Ramos (cell line): Measurements from ENCODE around the gene NAA35.
"Not testable (repeated sequence)": the region's sequence is repeated elsewhere in the genome, so short reads cannot be mapped to it uniquely, and the experiment has no call there.

ENCODE experiments used
- in situ Hi-C: fragments of 300-500 bp; cut with MboI; formaldehyde crosslinking; loops from one replicate; pipeline ENCODE4 v1.14.3; 2022; ENCODE audit warnings: low sequenced_read_pairs; ENCODE audit not compliant: unreplicated experiment

NAA35 gene

DNA sequence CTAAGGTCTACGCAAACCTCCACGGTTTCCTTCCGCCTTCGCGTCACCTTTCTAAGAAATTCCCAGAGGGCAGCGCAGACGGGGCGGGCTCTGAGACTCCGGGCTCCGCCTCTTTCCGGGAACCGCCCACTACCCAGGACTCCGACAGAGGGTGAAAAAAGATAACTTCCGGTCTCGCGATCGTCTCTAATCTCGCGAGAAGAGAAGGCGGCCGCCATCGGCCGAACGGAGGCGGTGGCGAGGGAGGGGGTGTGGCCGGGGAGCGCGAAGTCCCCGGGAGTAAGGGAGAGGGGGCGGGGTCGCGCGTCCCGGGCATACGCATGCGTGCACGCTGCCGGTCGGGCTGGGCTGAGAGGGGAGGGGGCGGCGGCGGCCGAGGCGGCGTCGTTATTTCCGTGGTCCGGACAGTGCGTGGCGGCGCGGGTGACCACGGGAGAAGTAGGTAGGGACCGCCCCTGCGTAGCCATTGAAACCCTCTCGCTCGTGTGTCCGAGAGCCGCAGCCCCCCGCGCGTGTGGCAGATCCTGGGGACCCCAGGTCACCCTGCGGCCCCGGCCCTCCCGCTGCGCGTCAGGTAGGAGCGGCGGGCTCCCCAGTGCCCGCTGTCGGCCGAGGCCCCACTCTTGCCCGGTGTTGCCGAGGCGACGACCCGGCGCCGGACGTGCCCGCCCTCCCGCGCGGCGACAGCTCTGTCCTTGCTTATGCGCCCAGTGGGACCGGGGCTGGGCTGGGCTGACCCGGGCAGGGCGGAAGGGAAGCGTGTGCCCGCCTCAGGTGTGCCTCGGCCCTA is at the start of gene NAA35:
Gene NAA35, plus strand, starts transcription at position 315 of the 790 bp plus-strand sequence. CDS start 1,014 bp downstream, outside the sequence.
- in situ Hi-C loops: no loop called here

DNA sequence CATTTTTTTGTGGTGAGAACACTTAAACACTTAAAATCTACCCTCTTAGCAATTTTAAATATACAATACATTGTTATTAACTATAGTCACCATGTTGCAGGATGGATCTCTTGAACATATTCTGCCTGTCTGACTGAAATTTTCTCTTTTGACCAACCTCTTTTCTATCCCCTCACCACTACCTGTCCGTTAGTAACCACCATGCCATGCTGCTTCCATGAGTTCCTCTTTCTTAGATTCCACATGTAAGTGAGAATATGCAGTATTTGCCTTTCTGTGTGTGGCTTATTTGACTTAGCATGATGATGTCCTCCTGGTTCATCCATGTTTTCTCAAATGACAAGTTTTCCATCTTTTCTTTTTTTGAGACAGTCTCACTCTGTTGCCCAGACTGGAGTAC is 48.5 kb upstream of the NAA35 start:
- in situ Hi-C loops: no loop called here

DNA sequence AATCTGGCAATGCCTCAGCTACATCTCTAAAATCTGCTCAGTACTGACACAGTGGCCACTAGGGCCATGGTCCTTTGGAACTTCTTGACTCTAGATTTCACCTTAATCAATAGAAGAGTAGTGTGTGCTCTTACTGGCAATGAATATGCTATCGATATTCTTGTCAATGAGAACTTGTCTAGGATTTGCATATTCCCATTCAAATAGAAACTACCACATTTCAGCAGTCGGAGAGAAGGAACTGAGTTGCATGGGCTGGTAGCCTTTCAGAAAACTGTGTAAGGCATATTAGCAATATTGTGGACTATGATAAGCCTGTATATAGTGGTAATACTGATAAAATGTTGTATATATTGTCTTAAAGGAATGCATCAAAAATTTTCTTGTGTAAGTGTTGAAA is 45.3 kb upstream of the NAA35 start:
- in situ Hi-C loops: no loop called here

DNA sequence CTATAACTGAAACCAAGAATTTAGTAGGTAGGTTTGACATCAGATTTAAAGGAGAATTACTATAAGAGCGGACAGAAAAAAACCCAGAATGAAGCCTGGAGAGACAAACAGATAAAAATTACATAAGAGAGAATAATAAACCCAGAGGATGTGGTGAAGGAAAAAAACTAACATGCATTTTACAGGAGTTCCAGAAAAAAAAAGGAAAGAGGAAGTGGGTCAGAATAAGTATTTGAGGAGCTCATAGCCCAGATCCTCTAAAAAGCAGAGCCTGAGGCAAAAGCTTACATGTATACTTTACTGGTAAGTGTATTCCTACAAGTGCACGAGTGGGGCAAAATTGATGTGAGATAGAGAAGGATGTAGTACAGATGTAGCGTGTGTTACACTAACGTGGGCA is 43.1 kb upstream of the NAA35 start:
- in situ Hi-C loops: no loop called here

DNA sequence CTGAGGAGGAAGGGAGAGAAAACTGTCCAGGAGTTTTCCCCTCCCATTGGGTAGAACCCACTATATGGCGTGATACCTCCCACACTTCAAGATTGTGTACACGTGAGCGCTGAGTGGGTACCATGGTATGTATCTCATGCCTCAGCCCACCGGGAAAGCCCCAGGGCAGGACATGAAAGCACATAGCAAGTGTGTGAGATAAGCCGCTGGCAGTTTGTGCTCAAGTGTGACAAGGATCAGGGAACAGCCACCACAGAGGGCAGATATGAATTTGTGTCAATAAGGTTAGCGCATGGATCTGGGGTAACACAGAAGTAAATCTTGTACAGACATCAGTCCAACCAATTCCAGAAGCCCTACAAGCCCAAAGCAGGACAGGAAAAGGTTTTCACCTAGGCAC is 42.6 kb upstream of the NAA35 start:
- in situ Hi-C loops: no loop called here

DNA sequence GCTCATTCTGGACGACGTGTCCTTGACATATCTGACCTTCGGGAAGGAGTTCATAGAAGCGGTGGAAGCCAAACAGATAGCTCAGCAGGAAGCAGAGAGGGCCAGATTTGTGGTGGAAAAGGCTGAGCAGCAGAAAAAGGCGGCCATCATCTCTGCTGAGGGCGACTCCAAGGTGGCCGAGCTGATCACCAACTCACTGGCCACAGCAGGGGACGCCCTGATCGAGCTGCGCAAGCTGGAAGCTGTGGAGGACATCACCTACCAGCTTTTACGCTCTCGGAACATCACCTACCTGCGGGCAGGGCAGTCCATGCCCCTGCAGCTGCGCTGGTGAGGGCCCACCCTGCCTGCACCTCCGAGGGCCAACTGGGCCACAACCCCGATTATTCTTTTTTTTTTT is 41.6 kb upstream of the NAA35 start:
- in situ Hi-C loops: no loop called here

DNA sequence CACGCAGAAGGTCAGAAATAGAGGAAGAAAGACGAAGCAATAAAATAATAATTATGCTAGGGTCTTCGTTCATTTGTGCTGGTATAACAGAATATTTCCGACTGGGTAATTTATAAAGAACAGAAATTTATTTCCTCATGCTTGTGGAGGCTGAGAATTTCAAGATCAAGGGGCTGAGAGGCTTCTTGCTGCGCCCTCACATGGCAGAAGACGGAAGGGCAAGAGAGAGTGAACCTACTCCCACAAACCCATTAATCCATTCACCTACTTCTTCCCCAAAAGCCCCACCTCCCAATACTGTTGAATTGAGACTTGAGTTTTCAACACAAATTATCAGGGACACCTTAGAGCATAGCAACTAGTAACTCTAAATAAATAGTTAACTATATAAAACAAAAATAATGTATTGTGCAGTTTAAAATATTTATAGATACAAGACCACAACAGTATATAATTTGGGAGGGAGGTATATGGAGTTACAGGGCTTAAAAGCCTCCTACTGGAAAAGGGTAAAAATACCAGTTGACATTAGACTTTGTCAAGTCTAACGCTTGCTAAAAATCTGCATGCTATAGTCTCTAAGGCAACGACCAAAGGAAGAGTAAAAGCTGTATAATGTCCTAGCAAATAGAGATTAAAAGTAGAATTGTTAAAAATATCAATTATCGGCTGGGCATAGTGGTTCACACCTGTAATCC is 40.3 kb upstream of the NAA35 start:
- in situ Hi-C loops: no loop called here

DNA sequence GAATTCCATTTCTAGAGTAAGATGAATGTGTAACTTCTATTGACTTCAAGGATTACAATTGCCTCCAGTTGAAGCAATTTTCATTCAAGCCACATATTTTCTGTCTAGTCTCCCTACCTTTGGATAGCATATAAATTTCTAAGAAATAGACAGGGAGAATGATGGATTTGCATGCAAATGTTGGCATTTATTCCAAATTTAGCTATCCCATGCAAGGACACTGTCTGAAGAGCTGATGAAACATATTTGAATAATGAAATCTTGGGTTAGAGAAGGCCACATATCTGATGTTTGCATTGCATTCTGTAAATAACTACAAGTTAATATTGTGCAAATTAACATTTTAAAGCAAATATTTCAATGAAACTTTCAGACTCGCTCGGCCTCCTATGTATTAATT is 36.0 kb upstream of the NAA35 start:
- in situ Hi-C loops: no loop called here

DNA sequence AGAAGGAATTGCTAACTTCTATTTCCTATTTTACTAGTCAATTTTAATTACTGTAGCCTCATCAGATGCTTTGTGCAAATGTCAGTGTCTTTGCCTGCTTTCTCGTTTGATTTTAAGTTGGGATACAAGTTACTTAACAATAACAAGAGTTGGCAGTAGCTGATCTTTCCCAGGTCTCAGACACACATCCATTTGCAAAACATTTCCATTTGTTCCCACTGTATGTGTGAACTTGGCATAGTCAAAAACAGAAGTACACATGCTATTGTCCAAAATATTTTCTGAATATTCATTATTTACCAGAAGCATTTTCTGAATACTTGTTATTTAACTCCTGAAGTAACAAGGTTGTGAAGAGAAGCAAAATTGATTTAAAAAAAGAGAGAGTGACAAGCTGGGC is 35.0 kb upstream of the NAA35 start:
- in situ Hi-C loops: no loop called here

DNA sequence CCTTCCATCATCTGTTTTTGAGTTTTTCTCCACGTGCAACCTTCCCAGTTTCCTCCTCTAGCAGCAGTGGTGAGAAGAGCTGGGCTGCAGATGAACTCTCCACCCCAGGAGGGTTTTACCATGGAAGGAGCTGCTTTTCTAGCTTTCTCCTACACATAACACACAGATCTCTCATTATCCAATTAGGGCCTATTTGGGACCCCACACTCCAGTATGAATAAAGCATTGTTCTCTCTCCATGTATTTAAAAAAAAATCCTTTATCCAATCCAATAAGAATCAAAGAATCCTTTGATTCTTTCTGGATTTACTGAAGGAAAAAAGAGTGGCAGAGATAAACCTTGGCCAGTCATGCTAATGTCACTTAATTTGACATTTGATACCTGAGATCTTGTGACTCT is 31.6 kb upstream of the NAA35 start:
- in situ Hi-C loops: no loop called here

DNA sequence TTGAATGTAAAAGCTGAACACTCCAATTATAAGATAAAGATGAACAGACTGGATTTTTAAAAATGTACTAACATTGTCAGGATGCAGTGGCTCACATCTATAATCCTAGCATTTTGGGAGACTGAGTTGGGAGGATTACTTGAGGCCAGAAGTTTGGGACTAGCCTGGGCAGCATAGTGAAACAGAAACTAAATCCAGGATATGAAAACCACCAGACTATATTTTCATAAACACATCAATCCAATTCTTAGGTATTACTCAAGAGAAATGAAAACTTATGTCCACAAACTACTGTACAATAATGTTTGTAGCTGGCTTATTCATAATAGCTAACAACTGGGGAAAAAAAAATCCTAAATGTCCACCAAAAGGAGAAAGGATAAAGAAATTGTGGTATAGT is 26.8 kb upstream of the NAA35 start:
- in situ Hi-C loops: no loop called here

DNA sequence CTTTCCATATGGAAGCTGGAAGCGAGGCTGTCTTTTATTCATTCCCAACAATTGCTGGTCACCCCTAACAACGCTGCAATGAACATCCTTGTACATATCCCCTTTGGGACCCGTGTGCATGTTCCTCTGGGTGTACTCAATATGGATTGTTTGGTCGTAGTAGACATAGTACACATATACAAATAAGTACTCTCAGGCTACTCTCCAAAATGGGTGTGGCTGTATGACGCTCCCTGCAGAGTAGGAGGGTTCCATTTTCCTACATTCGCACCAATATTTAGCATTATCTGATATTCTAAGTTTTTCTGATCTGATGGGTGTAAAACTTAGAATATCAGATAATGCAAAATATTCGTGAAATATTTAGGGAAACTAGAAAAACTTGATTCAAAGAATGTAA is 23.2 kb upstream of the NAA35 start:
- in situ Hi-C loops: no loop called here

DNA sequence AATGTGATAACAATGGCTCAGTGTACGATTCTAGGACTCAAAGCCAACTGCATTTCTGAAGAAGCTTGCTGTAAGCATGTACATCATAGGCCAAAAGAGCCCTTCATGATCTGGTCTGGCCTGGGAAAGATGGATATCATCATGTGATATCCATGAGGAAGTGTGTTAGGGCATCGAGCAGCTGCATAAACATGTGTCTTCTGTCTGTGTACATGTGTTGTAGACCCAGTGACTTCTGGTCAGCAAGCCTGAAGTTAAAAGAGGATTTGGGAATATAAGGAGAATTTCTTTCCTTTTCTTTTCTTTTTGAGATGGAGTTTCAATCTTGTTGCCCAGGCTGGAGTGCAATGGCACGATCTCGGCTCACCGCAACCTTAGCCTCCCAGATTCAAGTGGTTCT is 15.5 kb upstream of the NAA35 start:
- in situ Hi-C loops: no loop called here

DNA sequence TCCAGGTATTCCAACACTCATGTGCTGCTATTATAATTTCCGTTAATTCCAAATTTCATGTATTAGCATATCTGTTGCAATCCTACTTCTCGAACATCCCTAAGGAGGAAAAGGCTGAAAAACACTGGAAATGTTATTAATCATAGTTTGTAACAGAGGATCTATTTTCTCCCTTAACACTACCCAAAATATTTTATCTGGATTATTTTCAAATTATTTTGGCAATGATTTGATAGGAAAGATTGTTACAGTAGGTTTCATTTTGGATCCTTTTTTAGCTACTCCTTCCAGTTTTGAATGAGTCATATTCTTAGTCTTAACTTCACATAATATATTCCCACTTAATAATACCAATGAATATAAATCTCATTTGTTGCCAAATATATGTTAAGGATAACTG is 13.9 kb upstream of the NAA35 start:
- in situ Hi-C loops: no loop called here

DNA sequence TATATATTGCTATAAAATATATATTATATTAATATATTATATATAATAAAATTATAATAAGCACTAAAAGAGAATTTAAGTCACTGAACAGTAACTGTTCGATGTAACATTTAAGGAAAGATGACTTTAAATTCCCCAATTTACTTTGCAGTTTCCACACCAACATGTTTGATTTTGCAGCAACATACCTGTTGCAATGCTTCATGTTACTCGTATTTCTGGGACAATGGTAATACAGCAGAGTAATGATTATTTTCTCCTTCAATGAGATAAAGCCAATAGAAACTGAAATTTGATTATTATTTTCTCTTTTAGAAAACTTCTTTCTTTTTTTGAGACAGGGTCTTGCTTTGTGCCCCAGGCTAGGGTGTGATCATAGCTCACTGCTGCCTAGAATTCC is 9.5 kb upstream of the NAA35 start:
- in situ Hi-C loops: no loop called here

DNA sequence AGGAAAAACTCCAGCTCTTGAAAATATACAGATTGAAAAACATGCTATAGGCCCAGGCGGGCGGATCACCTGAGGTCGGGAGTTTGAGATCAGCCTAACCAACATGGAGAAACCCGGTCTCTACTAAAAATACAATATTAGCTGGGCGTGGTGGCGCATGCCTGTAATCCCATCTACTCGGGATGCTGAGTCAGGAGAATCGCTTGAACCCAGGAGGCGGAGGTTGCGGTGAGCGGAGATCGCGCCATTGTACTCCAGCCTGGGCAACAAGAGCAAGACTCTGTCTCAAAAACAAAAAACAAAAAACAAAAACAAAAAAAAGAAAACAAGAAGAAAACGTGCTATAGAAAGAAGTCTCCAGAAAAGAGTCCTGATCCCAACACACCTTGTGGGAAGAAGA is 5.0 kb upstream of the NAA35 start:
- in situ Hi-C loops: not testable (repeated sequence)

DNA sequence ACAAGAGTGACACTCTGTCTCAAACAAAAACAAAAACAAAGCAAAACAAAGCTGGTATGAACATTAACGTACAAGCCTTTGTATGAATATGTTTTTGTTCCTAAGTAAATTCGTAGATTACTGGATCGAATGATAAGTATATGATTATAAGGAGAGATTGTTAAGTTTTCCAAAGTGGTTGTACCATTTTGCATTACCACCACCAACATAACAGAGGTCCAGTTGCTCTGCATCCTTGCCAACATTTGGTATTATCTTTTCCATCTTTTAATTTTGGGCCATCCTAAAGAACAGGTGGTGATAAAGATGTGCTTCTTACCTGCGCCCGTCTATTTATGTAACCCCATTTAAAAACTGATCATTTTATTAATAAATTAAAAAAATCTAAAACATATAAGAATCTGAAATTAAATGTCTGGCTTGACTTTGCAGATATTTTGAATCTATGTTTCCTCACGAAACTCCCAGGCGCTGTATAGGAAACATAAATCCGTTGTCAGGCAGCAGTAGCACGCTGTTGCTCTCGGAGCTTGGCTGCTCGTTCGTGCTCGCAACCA is 593 bp upstream of the NAA35 start:
- in situ Hi-C loops: no loop called here

DNA sequence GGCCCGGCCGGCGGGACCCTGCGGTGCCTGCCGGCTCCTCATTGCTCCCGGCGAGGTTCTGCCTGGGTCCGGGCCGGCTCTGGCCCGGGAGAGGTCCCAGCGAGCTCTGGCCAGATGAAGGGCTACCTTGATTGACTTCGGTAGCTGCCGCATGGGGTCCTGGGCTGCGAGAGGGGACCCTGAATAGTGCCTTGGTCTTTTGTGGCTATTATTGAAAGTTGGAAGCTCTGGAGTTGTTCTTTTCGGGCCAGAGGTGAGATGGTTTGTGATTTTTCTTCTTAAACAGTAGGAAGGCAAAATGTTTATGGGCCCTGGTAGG is 635 bp downstream of the NAA35 start:
- in situ Hi-C loops: no loop called here

DNA sequence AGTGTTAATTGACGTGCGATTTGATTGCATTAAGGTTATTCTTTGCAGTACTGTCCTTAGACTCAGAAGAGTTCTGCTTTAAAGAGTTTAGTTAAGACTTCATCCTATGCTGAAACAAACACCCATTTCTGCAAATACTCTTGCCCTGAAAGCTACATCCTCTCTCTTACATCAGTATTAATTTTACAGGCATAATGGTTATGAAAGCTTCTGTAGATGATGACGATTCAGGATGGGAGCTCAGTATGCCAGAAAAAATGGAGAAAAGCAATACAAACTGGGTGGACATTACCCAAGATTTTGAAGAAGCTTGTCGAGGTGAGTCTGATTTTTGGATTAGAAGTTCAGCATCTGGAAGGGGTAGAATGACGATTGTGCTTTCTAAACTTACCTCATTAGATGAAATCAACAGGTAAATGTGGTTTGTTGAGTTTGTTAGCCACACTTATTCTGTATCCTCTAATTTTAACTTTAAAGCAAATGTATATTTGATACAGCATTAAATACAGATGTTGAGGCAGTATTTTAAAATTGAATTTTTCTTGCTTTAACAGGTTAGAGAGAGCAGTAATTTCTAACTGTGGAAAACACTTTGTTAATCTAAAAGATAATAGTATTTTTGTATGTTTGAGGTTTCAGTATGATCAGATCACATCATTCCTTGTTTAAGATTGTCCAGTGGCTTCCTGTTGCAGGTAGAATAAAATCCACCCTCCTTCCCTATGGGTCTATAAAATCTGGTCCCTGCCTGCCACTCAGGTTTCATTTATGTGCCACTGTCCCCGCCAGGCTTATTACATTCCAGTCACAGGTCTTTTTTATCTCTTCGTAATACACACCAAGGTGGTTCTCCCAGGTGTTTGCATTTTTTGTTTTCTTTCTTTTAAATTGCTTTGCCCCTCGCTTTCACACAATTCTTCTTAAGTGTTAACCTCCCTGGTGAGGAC is 1.3 kb downstream of the NAA35 start:
- in situ Hi-C loops: no loop called here

DNA sequence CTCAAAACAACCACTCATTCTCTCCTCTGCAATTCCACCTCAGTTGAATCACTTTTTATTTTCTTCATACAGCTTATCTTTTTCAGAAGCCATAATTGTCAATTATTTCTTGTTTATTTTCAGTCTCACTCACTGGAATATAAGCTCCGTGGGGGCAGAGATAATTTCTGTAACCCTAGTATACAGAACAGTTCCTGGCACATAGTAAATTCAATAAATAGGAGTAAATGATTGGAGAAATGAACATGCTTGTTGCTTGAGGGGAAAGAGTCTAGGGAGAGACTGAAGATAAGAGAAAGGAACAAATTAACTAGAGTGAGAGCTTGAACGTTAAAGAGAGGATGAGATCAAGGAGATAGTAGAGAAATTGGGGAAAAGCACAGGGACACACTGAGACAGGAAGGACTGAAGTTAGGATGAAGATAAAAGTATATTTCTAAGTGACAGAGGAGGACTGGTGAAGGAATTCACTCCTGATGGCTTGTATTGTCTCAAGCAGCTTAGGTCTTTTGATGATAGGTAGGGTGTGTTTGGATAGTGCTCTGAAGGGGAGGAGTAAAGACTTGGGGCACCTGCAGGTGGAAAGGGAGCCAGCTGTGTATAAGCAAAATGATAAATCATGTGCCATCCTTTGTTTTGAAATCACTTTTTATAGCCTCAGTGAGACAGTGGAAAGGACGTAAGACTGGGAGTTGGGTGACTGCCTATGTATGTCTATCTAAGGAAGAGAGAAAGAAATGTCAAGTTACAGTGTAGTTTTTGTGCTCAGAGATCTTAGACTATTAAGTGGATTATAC is 2.2 kb downstream of the NAA35 start:
- in situ Hi-C loops: no loop called here
